ENCODE results near the gene TGFBI.

- no peak for TF ChIP-seq EP300 (IDR thresholded peaks at IDR 0.05)
- no peak for TF ChIP-seq POLR2A (IDR thresholded peaks at IDR 0.05)
- TF ChIP-seq CTCF (IDR thresholded peaks at IDR 0.05): no peak
Observed at GRCh38 chr5:135998889-135999288, 29.9 kb upstream of the TGFBI start.

All from upper lobe of left lung (tissue), 4 donors.